Measurements from ENCODE around the gene GRB10. TPM values are rescaled to one million over a fixed set of nuclear protein-coding genes. Genes with fewer than 3 reads are reported as not detected.
A peak's percentile ranks its signal among the peaks of the same experiment; 100 is the strongest.
"Not testable (repeated sequence)": the region's sequence is repeated elsewhere in the genome, so short reads cannot be mapped to it uniquely, and the experiment has no call there.

The GRB10 gene
- total RNA-seq, 1 donor from 2014 or later: 32.3 TPM

- DNase-seq (ENCODE audit: low read depth): no peak
Measured at GRCh38 chr7:50590535-50590934, 192.2 kb downstream of the GRB10 start.

DNA sequence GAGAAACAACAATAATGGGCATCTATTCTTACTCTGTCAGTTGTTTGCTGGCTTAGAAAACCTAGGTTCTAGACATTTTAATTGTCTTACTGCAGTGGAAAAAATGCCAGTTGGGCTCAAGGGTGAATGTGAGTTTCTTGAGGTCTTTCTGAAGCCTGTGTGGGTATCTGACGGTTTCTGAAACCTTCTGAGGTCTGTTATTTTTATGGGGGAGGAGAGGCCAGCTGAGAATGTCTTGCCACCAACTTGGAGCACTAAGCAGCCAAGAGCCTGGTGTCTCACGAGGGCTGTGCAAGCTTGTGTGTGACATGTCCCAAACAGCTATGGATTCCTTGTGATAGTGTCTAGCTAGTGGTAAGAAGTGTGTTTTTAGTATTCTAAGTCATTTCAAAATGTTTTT, 193.3 kb downstream of the GRB10 start:
- peak; percentile 9 for DNase-seq (ENCODE audit: low read depth)

DNA sequence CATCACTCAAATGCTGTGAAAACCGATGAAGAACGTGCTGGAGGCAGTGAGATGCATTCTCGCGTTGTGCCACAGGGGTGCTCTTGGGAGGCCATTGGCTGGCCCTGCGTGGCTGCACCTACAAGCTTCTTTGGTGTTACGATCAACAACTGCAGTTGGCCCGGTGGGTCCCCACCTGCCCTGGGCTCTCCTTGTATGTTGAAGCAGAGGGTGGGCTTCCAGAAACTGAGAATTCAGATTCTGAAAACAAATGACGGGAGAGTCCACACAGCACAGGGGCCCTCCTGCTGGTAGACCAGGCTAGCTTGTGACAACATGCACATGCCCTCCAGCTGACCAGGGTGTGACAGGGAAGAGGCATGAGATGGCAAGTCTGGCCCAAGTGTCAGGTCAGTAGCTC, 193.8 kb downstream of the GRB10 start:
- peak; percentile 9 for DNase-seq (ENCODE audit: low read depth)

DNA sequence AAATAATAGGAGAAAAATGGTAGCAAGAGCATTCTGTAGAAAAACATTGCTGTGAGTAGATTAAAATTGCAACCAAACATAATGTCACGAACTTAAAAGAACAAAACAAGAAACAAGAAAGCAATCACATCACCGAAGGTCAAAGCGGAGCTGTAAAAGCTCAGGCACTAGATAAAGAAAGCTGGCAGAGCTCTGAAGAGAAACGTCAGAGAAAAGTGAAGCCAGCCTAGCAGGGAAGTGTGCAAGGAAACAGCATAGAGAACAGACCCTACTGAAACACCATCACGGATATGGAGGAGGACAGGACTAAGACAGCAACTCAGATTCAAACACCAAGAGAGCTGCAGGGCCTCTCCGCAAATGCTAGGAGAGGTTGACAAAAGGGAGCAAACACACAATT, 195.0 kb downstream of the GRB10 start:
- no peak for DNase-seq (ENCODE audit: low read depth)

- DNase-seq (ENCODE audit: low read depth): no peak
Measured at GRCh38 chr7:50584793-50585408, 197.8 kb downstream of the GRB10 start.

DNA sequence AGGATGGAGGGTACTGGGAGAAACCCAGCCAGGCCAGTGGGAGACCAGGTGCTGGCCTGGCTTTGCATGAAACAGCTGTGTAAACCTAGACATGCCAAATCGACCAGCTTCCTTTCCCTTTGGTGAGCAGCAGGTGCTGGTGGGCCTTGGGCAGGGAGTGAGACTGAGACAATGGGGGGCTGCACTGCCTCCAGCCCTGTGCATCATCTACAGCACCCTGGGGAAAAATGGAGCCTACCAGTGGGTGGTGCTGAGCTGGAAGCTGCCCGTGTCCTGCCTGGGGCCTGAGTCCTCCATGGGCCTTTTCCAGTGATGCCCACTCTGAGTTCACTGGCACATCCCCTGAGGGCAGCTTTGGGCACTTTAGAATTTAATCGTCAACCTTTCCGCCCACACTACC, 198.3 kb downstream of the GRB10 start:
- DNase-seq (ENCODE audit: low read depth): no peak

GRCh38 chr7:50583295-50583694, 199.4 kb downstream of the GRB10 start:
- not testable (repeated sequence) for DNase-seq (ENCODE audit: low read depth)

DNA sequence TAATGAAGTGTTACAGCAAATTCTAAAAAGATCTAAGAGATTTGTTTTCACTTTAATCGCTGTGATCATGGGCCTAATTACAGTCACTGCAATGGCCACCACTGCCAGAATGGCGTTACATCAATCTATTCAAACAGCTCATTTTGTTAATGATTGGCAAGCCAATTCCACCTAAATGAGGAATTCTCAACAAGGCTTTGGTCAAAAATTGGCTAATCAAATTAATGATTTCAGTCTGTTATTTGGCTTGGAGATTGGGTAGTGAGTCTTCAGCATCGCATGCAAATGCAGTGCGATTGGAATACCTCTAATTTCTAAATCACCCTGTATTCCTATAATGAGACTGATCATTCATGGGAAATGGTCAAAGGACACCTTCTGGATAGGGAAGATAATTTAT, 200.4 kb downstream of the GRB10 start:
- not testable (repeated sequence) for DNase-seq (ENCODE audit: low read depth)

GRCh38 chr7:50580666-50581065, 202.0 kb downstream of the GRB10 start:
- DNase-seq (ENCODE audit: low read depth): peak; percentile 6

- no peak for DNase-seq (ENCODE audit: low read depth)
Measured at GRCh38 chr7:50580057-50580456, 202.6 kb downstream of the GRB10 start.

DNA sequence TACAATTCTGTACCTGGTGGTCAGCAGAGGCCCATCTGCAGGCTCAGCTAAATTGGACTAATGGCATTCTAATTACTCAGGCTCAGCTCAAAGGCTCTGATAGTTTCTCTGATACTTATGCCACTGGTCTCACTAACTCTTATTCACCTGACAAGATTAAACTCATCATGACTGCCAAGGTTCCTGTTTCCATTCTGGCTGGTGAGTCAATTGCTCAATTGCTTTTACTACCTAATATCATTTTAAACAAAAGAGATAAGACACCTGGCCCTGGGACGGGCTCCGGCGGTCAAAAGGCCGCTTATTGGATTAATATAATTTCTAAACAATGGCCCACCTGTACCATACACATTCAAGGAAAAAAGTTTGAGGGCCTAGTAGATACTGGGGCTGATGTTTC, 204.6 kb downstream of the GRB10 start:
- not testable (repeated sequence) for DNase-seq (ENCODE audit: low read depth)

DNA sequence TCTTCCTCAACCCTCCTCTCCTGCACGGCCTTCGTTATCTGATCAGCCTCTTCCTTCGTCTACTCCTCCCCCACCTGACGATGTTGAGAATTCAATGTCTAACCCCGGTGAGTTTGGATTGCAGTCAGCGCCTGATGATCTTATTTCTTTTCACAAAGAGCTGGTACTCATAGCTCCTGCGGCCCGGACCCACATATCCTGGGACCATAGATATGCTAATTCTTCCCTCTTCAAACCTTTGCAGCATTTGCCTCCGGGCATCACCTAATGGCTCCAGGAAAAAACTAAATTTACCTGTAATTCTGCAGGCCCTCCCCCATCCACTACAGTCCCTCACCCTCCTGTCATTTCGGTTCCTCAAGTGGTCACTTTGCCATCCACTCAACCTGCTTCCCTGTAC, 205.1 kb downstream of the GRB10 start:
- DNase-seq (ENCODE audit: low read depth): no peak

DNA sequence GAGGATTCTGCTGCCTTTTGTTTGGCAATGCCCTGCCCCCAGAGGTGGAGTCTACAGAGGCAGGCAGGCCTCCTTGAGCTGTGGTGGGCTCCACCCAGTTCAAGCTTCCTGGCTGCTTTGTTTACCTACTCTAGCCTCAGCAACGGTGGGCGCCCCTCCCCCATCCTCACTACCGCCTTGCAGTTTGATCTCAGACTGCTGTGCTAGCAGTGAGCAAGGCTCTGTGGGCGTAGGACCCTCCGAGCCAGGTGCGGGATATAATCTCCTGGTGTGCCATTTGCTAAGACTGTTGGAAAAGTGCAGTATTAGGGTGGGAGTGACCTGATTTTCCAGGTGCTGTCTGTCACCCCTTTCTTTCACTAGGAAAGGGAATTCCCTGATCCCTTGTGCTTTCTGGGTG, 206.3 kb downstream of the GRB10 start:
- DNase-seq (ENCODE audit: low read depth): not testable (repeated sequence)

DNA sequence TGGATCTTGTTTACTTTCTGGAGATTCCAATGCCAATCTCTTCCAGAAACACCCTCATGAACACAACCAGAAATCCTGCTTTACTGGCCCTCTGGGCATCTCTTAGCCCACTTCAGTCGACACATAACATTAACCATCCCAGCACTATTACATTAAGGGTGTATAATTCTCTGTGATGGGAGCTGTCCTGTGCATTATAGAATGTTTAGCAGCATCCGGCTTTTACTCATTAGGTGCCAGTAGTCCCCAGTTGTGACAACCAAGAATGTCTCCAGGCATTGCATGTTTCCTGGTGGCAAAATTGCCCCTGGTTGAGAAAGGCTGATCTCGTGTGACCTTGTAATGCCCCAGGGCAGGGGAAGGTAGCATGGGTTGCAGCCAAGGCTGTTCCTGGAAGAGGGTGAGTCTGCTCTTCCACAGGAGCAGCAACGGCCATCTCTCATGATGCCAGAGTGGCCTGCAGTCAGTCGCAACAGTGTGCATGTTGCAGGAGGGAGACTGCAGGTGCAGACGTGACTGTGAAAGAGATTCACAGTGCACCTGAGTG, 214.9 kb downstream of the GRB10 start:
- no peak for DNase-seq (ENCODE audit: low read depth)

GRCh38 chr7:50565977-50566376, 216.7 kb downstream of the GRB10 start:
- no peak for DNase-seq (ENCODE audit: low read depth)

- no peak for DNase-seq (ENCODE audit: low read depth)
Measured at GRCh38 chr7:50565559-50565916, 217.2 kb downstream of the GRB10 start.

- no peak for DNase-seq (ENCODE audit: low read depth)
Measured at GRCh38 chr7:50564640-50565558, 217.8 kb downstream of the GRB10 start, which contains the start of gene DDC. DDC (minus strand) TSS chr7:50565405; CDS start chr7:50544085, 21,320 bp downstream.

- DNase-seq (ENCODE audit: low read depth): no peak
Measured at GRCh38 chr7:50564171-50564570, 218.5 kb downstream of the GRB10 start.

DNA sequence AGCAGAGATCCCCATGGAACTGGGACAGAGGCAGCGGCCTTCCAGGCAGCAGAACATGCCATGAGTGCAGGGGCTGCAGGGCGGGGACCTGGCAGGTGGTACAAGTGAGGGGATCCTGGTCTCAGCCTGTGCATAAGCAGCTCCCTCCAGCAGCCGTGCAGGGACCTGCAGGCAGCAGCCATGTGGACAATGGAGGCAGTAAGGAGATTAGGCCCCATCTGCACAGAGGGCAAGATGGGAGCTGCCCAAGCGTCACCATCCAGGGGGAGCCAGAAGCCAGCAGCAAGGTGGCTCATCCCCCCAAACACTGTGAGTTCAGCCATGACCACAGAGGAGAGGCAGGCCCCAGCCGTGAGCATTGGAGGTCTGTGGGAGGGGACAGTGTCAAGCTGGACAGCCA, 220.6 kb downstream of the GRB10 start:
- DNase-seq (ENCODE audit: low read depth): no peak

GRCh38 chr7:50560865-50561351, 221.8 kb downstream of the GRB10 start:
- no peak for DNase-seq (ENCODE audit: low read depth)

- DNase-seq (ENCODE audit: low read depth): no peak
Measured at GRCh38 chr7:50559881-50560280, 222.8 kb downstream of the GRB10 start.
